A673 (cell line): ENCODE data around the gene EMC6.

ENCODE experiments used
- CTCF ChIP-seq: fragments of 300-800, 200-600 bp; sonication (generic); conservative IDR thresholded peaks from 2 replicates; pipeline ENCODE4 v1.5.1; 2017; ENCODE audit warnings: low read depth, mild to moderate bottlenecking, antibody characterized with exemption, low read length, moderate library complexity, mixed read lengths
- EZH2 ChIP-seq: fragments of 200-600 bp; sonication (generic); IDR thresholded peaks from 2 replicates; pipeline ENCODE4 v1.6.1; 2017; ENCODE audit warnings: borderline replicate concordance, low read depth, mild to moderate bottlenecking, mixed read lengths, antibody characterized with exemption, low read length; ENCODE audit not compliant: poor library complexity, severe bottlenecking

GRCh38 chr17:3718201-3718600 is 49.6 kb downstream of the EMC6 start:
- no peak for TF ChIP-seq EZH2
- no peak for TF ChIP-seq CTCF
